Mammary epithelial cell (primary cell): Measurements from ENCODE around the gene GSTA2.
"Not testable (repeated sequence)": the region's sequence is repeated elsewhere in the genome, so short reads cannot be mapped to it uniquely, and the experiment has no call there.

ENCODE experiments used
- EZH2 ChIP-seq: IDR thresholded peaks from 2 replicates; pipeline ENCODE4 v1.6.1; 2012; ENCODE audit warnings: low read length, inconsistent platforms, borderline replicate concordance
- TF ChIP-seq, protein P1 (sequence below), 2 donors: IDR thresholded peaks in 1 of 2; conservative IDR thresholded peaks in 1 of 2; 2 replicates each; pipeline ENCODE4 v1.5.1; 2011 to 2012; ENCODE audit warnings: inconsistent platforms in 2 of 2, low read length in 2 of 2, mild to moderate bottlenecking in 2 of 2, control low read depth in 1 of 2, low read depth in 1 of 2; ENCODE audit not compliant: insufficient read depth in 1 of 2; ENCODE audit errors: extremely low read depth in 1 of 2

- TF ChIP-seq, protein P1, sequence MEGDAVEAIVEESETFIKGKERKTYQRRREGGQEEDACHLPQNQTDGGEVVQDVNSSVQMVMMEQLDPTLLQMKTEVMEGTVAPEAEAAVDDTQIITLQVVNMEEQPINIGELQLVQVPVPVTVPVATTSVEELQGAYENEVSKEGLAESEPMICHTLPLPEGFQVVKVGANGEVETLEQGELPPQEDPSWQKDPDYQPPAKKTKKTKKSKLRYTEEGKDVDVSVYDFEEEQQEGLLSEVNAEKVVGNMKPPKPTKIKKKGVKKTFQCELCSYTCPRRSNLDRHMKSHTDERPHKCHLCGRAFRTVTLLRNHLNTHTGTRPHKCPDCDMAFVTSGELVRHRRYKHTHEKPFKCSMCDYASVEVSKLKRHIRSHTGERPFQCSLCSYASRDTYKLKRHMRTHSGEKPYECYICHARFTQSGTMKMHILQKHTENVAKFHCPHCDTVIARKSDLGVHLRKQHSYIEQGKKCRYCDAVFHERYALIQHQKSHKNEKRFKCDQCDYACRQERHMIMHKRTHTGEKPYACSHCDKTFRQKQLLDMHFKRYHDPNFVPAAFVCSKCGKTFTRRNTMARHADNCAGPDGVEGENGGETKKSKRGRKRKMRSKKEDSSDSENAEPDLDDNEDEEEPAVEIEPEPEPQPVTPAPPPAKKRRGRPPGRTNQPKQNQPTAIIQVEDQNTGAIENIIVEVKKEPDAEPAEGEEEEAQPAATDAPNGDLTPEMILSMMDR (conservative IDR thresholded peaks at IDR 0.05 in 1 of 2, IDR thresholded peaks at IDR 0.05 in 1 of 2; ENCODE audit: extremely low read depth in 1 of 2, insufficient read depth in 1 of 2, low read depth in 1 of 2, low read length in 2 of 2), result not testable (repeated sequence)
- TF ChIP-seq EZH2, result not testable (repeated sequence)
Measured at GRCh38 chr6:52769399-52769798, 6.1 kb upstream of the GSTA2 start.
